ENCODE data around the gene AGAP3.

AGAP3 gene

GRCh38 chr7:151074817-151075661 lies 11.2 kb upstream of the AGAP3 start:
- DNase-seq (ENCODE audit: low read depth) = no peak

GRCh38 chr7:151075662-151075971 lies 10.7 kb upstream of the AGAP3 start:
- no peak for DNase-seq (ENCODE audit: low read depth)

- no peak for DNase-seq (ENCODE audit: low read depth)
Measured at GRCh38 chr7:151075978-151076426, 10.3 kb upstream of the AGAP3 start.

GRCh38 chr7:151076863-151077704 lies 9.2 kb upstream of the AGAP3 start:
- DNase-seq (ENCODE audit: low read depth) = no peak

GRCh38 chr7:151077705-151078232 lies 8.5 kb upstream of the AGAP3 start:
- DNase-seq (ENCODE audit: low read depth) = no peak

GRCh38 chr7:151078233-151079040 lies 7.8 kb upstream of the AGAP3 start:
- no peak for DNase-seq (ENCODE audit: low read depth)

GRCh38 chr7:151079199-151079910 lies 6.9 kb upstream of the AGAP3 start:
- no peak for DNase-seq (ENCODE audit: low read depth)

- no peak for DNase-seq (ENCODE audit: low read depth)
Measured at GRCh38 chr7:151080067-151080521, 6.2 kb upstream of the AGAP3 start.

GRCh38 chr7:151080522-151081169 lies 5.6 kb upstream of the AGAP3 start, which contains the start of gene FASTK:
TSS of gene FASTK (minus strand) at chr7:151080809. CDS start at chr7:151080766, 43 bp downstream.
- DNase-seq (ENCODE audit: low read depth) = peak; percentile 86

GRCh38 chr7:151081170-151082101 lies 4.8 kb upstream of the AGAP3 start:
- no peak for DNase-seq (ENCODE audit: low read depth)

GRCh38 chr7:151082141-151083070 lies 3.9 kb upstream of the AGAP3 start:
- DNase-seq (ENCODE audit: low read depth) = no peak

GRCh38 chr7:151083071-151083823 lies 3.0 kb upstream of the AGAP3 start, which contains the start of gene TMUB1:
TSS of gene TMUB1 (minus strand) at chr7:151083493. CDS start at chr7:151082563, 930 bp downstream.
- DNase-seq (ENCODE audit: low read depth) = no peak

GRCh38 chr7:151083824-151084160 lies 2.5 kb upstream of the AGAP3 start:
- DNase-seq (ENCODE audit: low read depth) = no peak

GRCh38 chr7:151085329-151085690 lies 965 bp upstream of the AGAP3 start:
- DNase-seq (ENCODE audit: low read depth) = no peak

- no peak for DNase-seq (ENCODE audit: low read depth)
Measured at GRCh38 chr7:151086802-151087244, 548 bp downstream of the AGAP3 start.

GRCh38 chr7:151087245-151088018 lies 1.2 kb downstream of the AGAP3 start:
- peak; percentile 53 for DNase-seq (ENCODE audit: low read depth)

Measured in amniotic epithelial cell (primary cell).